Adrenal gland (tissue), 5 donors: Measurements from ENCODE around the gene MZB1.

Experiments used
- POLR2A ChIP-seq, 2 donors: fragments of 450-650 bp; IDR thresholded peaks; one replicate each; pipeline ENCODE4 v1.6.1; 2017; ENCODE audit warnings: antibody characterized with exemption in 2 of 2, mild to moderate bottlenecking in 2 of 2, moderate library complexity in 1 of 2
- TF ChIP-seq, protein P1 (sequence below), 6 experiments: fragments of 450-650 bp in 4 of 6; fragments of 200-600 bp in 2 of 6; sonication (generic) in 1 of 6; IDR thresholded peaks; 1 replicate in 5 of 6; 2 replicates in 1 of 6; pipeline versions ENCODE4 v1.5.1 to v1.8.0; 2016 to 2021; ENCODE audit warnings: antibody characterized with exemption in 6 of 6, mild to moderate bottlenecking in 2 of 6, moderate library complexity in 1 of 6
- donor health status: DM: no; HTN: no; CAD: no.

DNA sequence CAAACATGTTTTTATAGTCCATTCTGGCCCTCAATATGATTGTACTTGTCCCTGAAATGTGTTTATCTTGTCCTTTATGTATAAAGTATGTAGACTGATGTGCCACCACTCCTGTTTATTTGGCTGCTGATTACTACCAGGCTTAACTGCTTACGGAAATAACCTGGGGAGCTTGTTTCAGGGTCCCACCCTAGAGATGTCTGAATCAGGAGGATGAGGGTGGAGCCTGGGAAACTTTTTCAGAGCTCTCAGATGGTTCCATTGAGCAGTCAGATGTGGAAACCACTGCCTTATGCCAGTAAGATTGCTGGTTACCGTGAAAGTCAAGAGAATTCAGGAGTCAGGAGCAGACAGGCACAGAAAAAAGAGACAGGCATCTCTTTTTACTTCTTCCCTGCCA lies 25.8 kb downstream of the MZB1 start:
- TF ChIP-seq, protein P1, sequence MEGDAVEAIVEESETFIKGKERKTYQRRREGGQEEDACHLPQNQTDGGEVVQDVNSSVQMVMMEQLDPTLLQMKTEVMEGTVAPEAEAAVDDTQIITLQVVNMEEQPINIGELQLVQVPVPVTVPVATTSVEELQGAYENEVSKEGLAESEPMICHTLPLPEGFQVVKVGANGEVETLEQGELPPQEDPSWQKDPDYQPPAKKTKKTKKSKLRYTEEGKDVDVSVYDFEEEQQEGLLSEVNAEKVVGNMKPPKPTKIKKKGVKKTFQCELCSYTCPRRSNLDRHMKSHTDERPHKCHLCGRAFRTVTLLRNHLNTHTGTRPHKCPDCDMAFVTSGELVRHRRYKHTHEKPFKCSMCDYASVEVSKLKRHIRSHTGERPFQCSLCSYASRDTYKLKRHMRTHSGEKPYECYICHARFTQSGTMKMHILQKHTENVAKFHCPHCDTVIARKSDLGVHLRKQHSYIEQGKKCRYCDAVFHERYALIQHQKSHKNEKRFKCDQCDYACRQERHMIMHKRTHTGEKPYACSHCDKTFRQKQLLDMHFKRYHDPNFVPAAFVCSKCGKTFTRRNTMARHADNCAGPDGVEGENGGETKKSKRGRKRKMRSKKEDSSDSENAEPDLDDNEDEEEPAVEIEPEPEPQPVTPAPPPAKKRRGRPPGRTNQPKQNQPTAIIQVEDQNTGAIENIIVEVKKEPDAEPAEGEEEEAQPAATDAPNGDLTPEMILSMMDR (IDR thresholded peaks at IDR 0.05): no peak
- no peak for TF ChIP-seq POLR2A (IDR thresholded peaks at IDR 0.05)
